Measurements from ENCODE around the gene POLR3A.

- TF ChIP-seq STAT6 (CRISPR knock-in tag; IDR thresholded peaks at IDR 0.05; ENCODE audit: borderline replicate concordance) (no peak), YY1 (IDR thresholded peaks at IDR 0.05; ENCODE audit: insufficient read depth, insufficient replicate concordance, low read depth, low read length) (no peak), CTCF (CRISPR knock-in tag; IDR thresholded peaks at IDR 0.05) (no peak), ZBTB21 (CRISPR knock-in tag; IDR thresholded peaks at IDR 0.05) (no peak), ZBTB1 (CRISPR knock-in tag; IDR thresholded peaks at IDR 0.05; ENCODE audit: borderline replicate concordance) (no peak), MAX (IDR thresholded peaks at IDR 0.05) (no peak), TBL1XR1 (IDR thresholded peaks at IDR 0.05; ENCODE audit: borderline replicate concordance, low read length, partially characterized antibody) (no peak)
Measured at GRCh38 chr10:78017856-78018255, 11.5 kb downstream of the POLR3A start.
